ENCODE measurements around the gene PTN.
A peak's percentile ranks its signal among the peaks of the same experiment; 100 is the strongest.
"Not testable (repeated sequence)": the region's sequence is repeated elsewhere in the genome, so short reads cannot be mapped to it uniquely, and the experiment has no call there.

PTN gene

DNA sequence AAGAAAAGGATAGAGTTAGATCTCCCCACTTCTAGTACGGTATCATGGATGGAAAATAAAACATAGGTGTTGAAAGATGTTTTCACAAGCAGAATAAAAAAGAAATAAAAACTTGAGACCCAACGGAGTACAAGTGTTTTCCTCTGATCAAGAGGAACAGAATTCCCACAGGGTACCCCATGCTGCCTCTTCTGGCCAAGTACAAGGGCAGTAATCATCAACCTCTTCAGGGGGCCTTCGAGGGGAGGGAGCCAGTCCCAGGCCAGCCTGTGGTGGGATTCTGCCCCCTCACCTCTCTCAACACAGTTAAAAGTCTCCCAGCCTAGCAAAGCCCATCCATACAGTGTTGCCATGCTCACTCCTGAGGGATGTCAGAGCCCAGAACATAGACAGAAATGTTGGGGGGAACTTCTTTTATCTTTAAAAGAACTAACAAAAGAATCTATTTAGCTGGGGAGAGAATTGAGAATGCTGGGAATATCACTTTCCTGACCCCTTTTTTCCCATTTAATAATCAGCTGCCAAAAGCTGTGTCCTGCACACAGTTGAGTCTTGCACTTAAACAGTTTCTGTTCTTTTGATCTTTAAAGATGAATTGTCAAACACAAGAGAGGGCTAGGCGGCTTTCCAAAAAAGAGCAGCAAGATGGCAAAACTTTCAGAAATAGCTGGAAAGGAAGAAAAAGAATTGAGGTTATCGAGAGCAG, 101.7 kb downstream of the PTN start:
- H3K27ac ChIP-seq (ENCODE audit: low read depth, low read length) = no peak overlapping the region
- no peaks in the 10 kb centered on the region for H3K79me2 ChIP-seq (ENCODE audit: control insufficient read depth, insufficient read depth, low read length)
- no peak overlapping the region for H4K5ac ChIP-seq (ENCODE audit: low read length)
- no peak overlapping the region for H2BK15ac ChIP-seq (replicated peaks; ENCODE audit: low read depth)
- no peaks in the 10 kb centered on the region for H3K4me1 ChIP-seq (ENCODE audit: control insufficient read depth, low read depth, low read length)
- H2BK120ac ChIP-seq (ENCODE audit: low read depth, low read length) = no peak overlapping the region
- no peaks in the 10 kb centered on the region for H3K79me1 ChIP-seq (ENCODE audit: low read length)
- H3K27me3 ChIP-seq (ENCODE audit: insufficient read depth, low read length, poor library complexity) = no peaks in the 10 kb centered on the region
- no peak overlapping the region for H2AK5ac ChIP-seq (ENCODE audit: low read length)
- no peak overlapping the region for H3K4me2 ChIP-seq (ENCODE audit: low read length)
- no peaks in the 10 kb centered on the region for H3K36me3 ChIP-seq (ENCODE audit: control insufficient read depth, insufficient read depth, low read length)
- H3K4me3 ChIP-seq (ENCODE audit: low read length) = no peak overlapping the region
- DNase-seq = peak; percentile 5
- no CpG with 5 or more reads among the region's 5 CpGs for WGBS (ENCODE audit: extremely low coverage, insufficient coverage, low lambda C conversion rate)
- no peak overlapping the region for H3K23ac ChIP-seq (ENCODE audit: low read length)
- no peak overlapping the region for H2BK5ac ChIP-seq (ENCODE audit: low read length)
- H4K8ac ChIP-seq (ENCODE audit: low read depth, low read length) = no peak overlapping the region
- no peak overlapping the region for H3K9ac ChIP-seq (ENCODE audit: low read length)
- H3K18ac ChIP-seq (ENCODE audit: low read length) = no peak overlapping the region
- H3K56ac ChIP-seq (ENCODE audit: low read length) = no peak overlapping the region
- no peak overlapping the region for H3K4ac ChIP-seq (ENCODE audit: low read depth, low read length)

DNA sequence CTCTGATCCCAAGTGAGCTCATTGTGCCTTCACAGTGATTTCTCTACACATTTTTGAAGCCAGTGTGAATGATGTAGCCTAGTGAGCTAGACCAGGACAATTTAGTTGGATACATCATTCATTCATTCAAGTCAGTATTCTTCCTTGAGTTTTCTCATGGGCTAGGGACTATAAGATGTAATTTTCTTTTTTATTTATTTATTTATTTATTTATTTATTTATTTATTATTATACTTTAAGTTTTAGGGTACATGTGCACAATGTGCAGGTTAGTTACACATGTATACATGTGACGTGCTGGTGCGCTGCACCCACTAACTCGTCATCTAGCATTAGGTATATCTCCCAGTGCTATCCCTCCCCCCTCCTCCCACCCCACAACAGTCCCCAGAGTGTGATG, 104.3 kb downstream of the PTN start:
- H3K79me2 ChIP-seq (ENCODE audit: control insufficient read depth, insufficient read depth, low read length); H3K9ac ChIP-seq (ENCODE audit: low read length); DNase-seq; H3K23ac ChIP-seq (ENCODE audit: low read length); H4K5ac ChIP-seq (ENCODE audit: low read length); H3K4me2 ChIP-seq (ENCODE audit: low read length); H3K27ac ChIP-seq (ENCODE audit: low read depth, low read length); H3K4me1 ChIP-seq (ENCODE audit: control insufficient read depth, low read depth, low read length); H4K8ac ChIP-seq (ENCODE audit: low read depth, low read length); H3K27me3 ChIP-seq (ENCODE audit: insufficient read depth, low read length, poor library complexity); H3K79me1 ChIP-seq (ENCODE audit: low read length); H2BK5ac ChIP-seq (ENCODE audit: low read length); H3K4me3 ChIP-seq (ENCODE audit: low read length); H3K18ac ChIP-seq (ENCODE audit: low read length); H3K56ac ChIP-seq (ENCODE audit: low read length); H3K36me3 ChIP-seq (ENCODE audit: control insufficient read depth, insufficient read depth, low read length); H3K4ac ChIP-seq (ENCODE audit: low read depth, low read length); H2BK15ac ChIP-seq (replicated peaks; ENCODE audit: low read depth); H2AK5ac ChIP-seq (ENCODE audit: low read length); H2BK120ac ChIP-seq (ENCODE audit: low read depth, low read length): not testable (repeated sequence)
- no CpG with 5 or more reads among the region's 3 CpGs for WGBS (ENCODE audit: extremely low coverage, insufficient coverage, low lambda C conversion rate)

DNA sequence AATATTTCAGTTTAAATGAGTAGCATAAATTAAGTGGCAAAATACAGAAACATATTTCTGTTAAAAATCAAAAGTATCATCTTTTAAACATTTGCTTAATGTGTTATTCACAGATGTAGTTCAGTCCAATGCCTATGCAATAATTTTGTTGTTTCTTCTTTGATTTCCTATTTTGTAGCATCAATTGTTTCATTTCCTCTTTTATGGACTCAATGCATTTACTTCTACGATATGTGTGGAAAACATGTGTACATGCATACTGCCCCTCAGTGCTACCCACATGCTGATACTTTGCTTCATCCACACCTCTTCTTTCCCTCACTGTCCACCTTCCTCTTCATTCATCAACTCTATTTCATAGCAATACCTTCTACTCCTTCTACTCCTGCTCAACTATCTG, 108.1 kb downstream of the PTN start:
- WGBS (ENCODE audit: extremely low coverage, insufficient coverage, low lambda C conversion rate) = no CpG with 5 or more reads among the region's 1 CpG

DNA sequence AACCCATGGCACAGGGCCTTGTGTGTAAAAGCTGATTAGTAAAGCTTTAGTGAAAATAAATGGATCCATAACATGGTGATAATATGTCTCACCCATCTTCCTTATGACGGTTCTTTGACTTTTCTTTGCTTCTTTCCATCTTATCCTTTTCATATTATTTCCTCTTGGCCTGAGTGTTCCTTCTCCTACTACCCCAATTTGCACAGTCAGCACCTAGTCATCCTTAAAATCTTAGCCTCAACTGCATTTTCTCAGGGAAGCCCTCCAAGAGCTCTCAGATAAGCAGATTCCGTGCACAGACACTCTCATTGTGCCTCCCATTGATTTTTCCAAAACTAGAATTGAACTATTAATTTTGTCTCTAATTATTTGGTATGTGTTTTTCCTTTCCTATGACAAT, 112.4 kb downstream of the PTN start:
- Histone ChIP-seq H3K23ac (ENCODE audit: low read length) (no peak overlapping the region), H4K5ac (ENCODE audit: low read length) (no peak overlapping the region), H3K36me3 (ENCODE audit: control insufficient read depth, insufficient read depth, low read length) (no peaks in the 10 kb centered on the region), H3K18ac (ENCODE audit: low read length) (no peak overlapping the region), H3K27ac (ENCODE audit: low read depth, low read length) (no peak overlapping the region), H3K79me2 (ENCODE audit: control insufficient read depth, insufficient read depth, low read length) (no peaks in the 10 kb centered on the region), H3K56ac (ENCODE audit: low read length) (no peak overlapping the region), H4K8ac (ENCODE audit: low read depth, low read length) (no peak overlapping the region), H3K4me2 (ENCODE audit: low read length) (no peak overlapping the region), H3K27me3 (ENCODE audit: insufficient read depth, low read length, poor library complexity) (no peaks in the 10 kb centered on the region), H3K4ac (ENCODE audit: low read depth, low read length) (no peak overlapping the region), H2BK5ac (ENCODE audit: low read length) (no peak overlapping the region), H3K4me1 (ENCODE audit: control insufficient read depth, low read depth, low read length) (no peaks in the 10 kb centered on the region), H3K79me1 (ENCODE audit: low read length) (no peaks in the 10 kb centered on the region), H2AK5ac (ENCODE audit: low read length) (no peak overlapping the region), H3K4me3 (ENCODE audit: low read length) (no peak overlapping the region), H2BK120ac (ENCODE audit: low read depth, low read length) (no peak overlapping the region), H3K9ac (ENCODE audit: low read length) (no peak overlapping the region), H2BK15ac (replicated peaks; ENCODE audit: low read depth) (no peak overlapping the region)
- WGBS (ENCODE audit: extremely low coverage, insufficient coverage, low lambda C conversion rate) = no CpG with 5 or more reads among the region's 2 CpGs
- DNase-seq = no peak

More for the DNA sequence above, 108.1 kb downstream of the PTN start:
- no peak overlapping the region for H3K23ac ChIP-seq (ENCODE audit: low read length)
- H2BK5ac ChIP-seq (ENCODE audit: low read length) = no peak overlapping the region
- no peak overlapping the region for H3K9ac ChIP-seq (ENCODE audit: low read length)
- no peak overlapping the region for H4K8ac ChIP-seq (ENCODE audit: low read depth, low read length)
- H3K79me2 ChIP-seq (ENCODE audit: control insufficient read depth, insufficient read depth, low read length) = no peaks in the 10 kb centered on the region
- H3K4me3 ChIP-seq (ENCODE audit: low read length) = no peak overlapping the region
- H3K56ac ChIP-seq (ENCODE audit: low read length) = no peak overlapping the region
- H3K4ac ChIP-seq (ENCODE audit: low read depth, low read length) = no peak overlapping the region
- H3K27me3 ChIP-seq (ENCODE audit: insufficient read depth, low read length, poor library complexity) = no peaks in the 10 kb centered on the region
- H3K4me1 ChIP-seq (ENCODE audit: control insufficient read depth, low read depth, low read length) = no peaks in the 10 kb centered on the region
- H3K18ac ChIP-seq (ENCODE audit: low read length) = no peak overlapping the region
- H3K4me2 ChIP-seq (ENCODE audit: low read length) = no peak overlapping the region
- no peak overlapping the region for H4K5ac ChIP-seq (ENCODE audit: low read length)
- DNase-seq = no peak
- no peak overlapping the region for H3K27ac ChIP-seq (ENCODE audit: low read depth, low read length)
- H2BK120ac ChIP-seq (ENCODE audit: low read depth, low read length) = no peak overlapping the region
- no peaks in the 10 kb centered on the region for H3K79me1 ChIP-seq (ENCODE audit: low read length)
- H2AK5ac ChIP-seq (ENCODE audit: low read length) = no peak overlapping the region
- no peak overlapping the region for H2BK15ac ChIP-seq (replicated peaks; ENCODE audit: low read depth)
- H3K36me3 ChIP-seq (ENCODE audit: control insufficient read depth, insufficient read depth, low read length) = no peaks in the 10 kb centered on the region

DNA sequence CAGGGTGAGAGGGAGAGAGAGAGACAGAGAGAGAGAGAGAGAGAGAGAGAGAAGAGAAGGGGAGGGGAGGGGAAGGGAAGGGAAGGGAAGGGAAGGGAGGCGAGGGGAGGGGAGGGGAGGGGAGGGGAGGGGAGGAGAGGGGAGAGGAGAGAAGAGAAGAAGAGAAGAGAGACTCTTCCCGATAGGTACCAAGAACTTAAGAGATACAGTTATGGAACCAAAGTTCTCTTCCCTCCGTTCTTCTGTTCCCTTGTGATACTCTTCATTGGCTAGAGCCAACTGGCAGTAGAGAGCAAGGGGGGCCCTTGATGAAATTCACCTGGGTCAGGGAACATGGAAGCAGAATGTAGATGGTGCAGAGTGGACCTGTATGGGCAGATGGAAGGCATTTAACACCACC, 122.1 kb downstream of the PTN start:
- no peak overlapping the region for H3K4ac ChIP-seq (ENCODE audit: low read depth, low read length)
- no peaks in the 10 kb centered on the region for H3K27me3 ChIP-seq (ENCODE audit: insufficient read depth, low read length, poor library complexity)
- H2BK120ac ChIP-seq (ENCODE audit: low read depth, low read length) = no peak overlapping the region
- no peak overlapping the region for H4K8ac ChIP-seq (ENCODE audit: low read depth, low read length)
- H3K23ac ChIP-seq (ENCODE audit: low read length) = no peak overlapping the region
- no peaks in the 10 kb centered on the region for H3K79me1 ChIP-seq (ENCODE audit: low read length)
- no peak overlapping the region for H3K27ac ChIP-seq (ENCODE audit: low read depth, low read length)
- no peak overlapping the region for H2BK15ac ChIP-seq (replicated peaks; ENCODE audit: low read depth)
- no peak overlapping the region for H4K5ac ChIP-seq (ENCODE audit: low read length)
- H3K9ac ChIP-seq (ENCODE audit: low read length) = no peak overlapping the region
- H3K79me2 ChIP-seq (ENCODE audit: control insufficient read depth, insufficient read depth, low read length) = no peaks in the 10 kb centered on the region
- no peak overlapping the region for H2BK5ac ChIP-seq (ENCODE audit: low read length)
- no peak overlapping the region for H3K18ac ChIP-seq (ENCODE audit: low read length)
- WGBS (ENCODE audit: extremely low coverage, insufficient coverage, low lambda C conversion rate) = no CpG with 5 or more reads among the region's 3 CpGs
- no peak overlapping the region for H3K4me2 ChIP-seq (ENCODE audit: low read length)
- H3K4me1 ChIP-seq (ENCODE audit: control insufficient read depth, low read depth, low read length) = peaks cover 3% of the 10 kb centered on the region
- H2AK5ac ChIP-seq (ENCODE audit: low read length) = no peak overlapping the region
- H3K56ac ChIP-seq (ENCODE audit: low read length) = no peak overlapping the region
- DNase-seq = no peak
- H3K4me3 ChIP-seq (ENCODE audit: low read length) = no peak overlapping the region
- no peaks in the 10 kb centered on the region for H3K36me3 ChIP-seq (ENCODE audit: control insufficient read depth, insufficient read depth, low read length)

DNA sequence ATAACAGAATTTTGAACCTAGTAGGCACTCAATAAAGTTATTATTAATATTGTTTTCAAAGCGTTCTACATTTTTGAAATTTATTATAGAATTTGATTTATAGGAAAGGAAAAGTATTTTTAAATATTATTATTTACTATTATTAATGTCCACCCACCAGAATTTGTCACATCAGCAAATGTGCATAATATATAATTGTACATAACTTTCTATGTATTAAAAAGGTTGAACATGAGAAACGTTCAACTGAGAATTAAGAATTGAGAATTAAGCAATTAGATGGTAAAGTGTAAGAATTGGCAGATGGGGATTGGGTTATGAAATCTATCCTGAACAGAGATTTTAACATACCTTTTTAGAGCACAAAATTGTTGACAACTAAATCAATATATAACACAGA, 129.8 kb downstream of the PTN start:
- Histone ChIP-seq H4K8ac (ENCODE audit: low read depth, low read length) (no peak overlapping the region), H3K4me1 (ENCODE audit: control insufficient read depth, low read depth, low read length) (no peaks in the 10 kb centered on the region), H3K79me2 (ENCODE audit: control insufficient read depth, insufficient read depth, low read length) (no peaks in the 10 kb centered on the region), H3K4ac (ENCODE audit: low read depth, low read length) (no peak overlapping the region), H3K23ac (ENCODE audit: low read length) (no peak overlapping the region), H3K27ac (ENCODE audit: low read depth, low read length) (no peak overlapping the region), H3K56ac (ENCODE audit: low read length) (no peak overlapping the region), H2BK15ac (replicated peaks; ENCODE audit: low read depth) (no peak overlapping the region), H3K79me1 (ENCODE audit: low read length) (no peaks in the 10 kb centered on the region), H2BK120ac (ENCODE audit: low read depth, low read length) (no peak overlapping the region), H3K36me3 (ENCODE audit: control insufficient read depth, insufficient read depth, low read length) (no peaks in the 10 kb centered on the region), H3K9ac (ENCODE audit: low read length) (no peak overlapping the region), H2BK5ac (ENCODE audit: low read length) (no peak overlapping the region), H2AK5ac (ENCODE audit: low read length) (no peak overlapping the region), H4K5ac (ENCODE audit: low read length) (no peak overlapping the region), H3K4me2 (ENCODE audit: low read length) (no peak overlapping the region), H3K27me3 (ENCODE audit: insufficient read depth, low read length, poor library complexity) (no peaks in the 10 kb centered on the region), H3K18ac (ENCODE audit: low read length) (no peak overlapping the region), H3K4me3 (ENCODE audit: low read length) (no peak overlapping the region)
- DNase-seq = no peak
- 100% methylated on average over 1 of the region's 2 CpGs for WGBS (ENCODE audit: extremely low coverage, insufficient coverage, low lambda C conversion rate)
